MCF 10A (cell line): Measurements from ENCODE around the gene SLC6A18. TPM values are rescaled to one million over a fixed set of nuclear protein-coding genes. Genes with fewer than 3 reads are reported as not detected.

Experiments used
- BruUV-seq: library from RNA; stranded (reverse); fragments of 400-500 nt; replicated peaks from 2 replicates; lab custom pipeline; 2021; lab: Mats Ljungman, UMichigan
- CTCF ChIA-PET: fragments of 300-600 bp; sonication (Branson Sonifier 250); formaldehyde crosslinking; extraction: SDS; loops from one replicate; lab custom pipeline; 2021; ENCODE audit warnings: antibody characterized with exemption, inconsistent platforms; lab: Yijun Ruan, JAX
- POLR2A ChIA-PET: fragments of 300-600, 350-650 bp; sonication (Branson Sonifier 250); formaldehyde crosslinking; extraction: SDS; loops from one replicate; lab custom pipeline; 2020; ENCODE audit warnings: antibody characterized with exemption, inconsistent platforms; lab: Yijun Ruan, JAX
- DNase-seq: peaks from one replicate; pipeline ENCODE4 v3.0.0-alpha.2; 2018; ENCODE audit not compliant: unreplicated experiment
- H3K27ac Mint-ChIP-seq: one replicate; pipeline ENCODE4 v1.8.0; 2022; ENCODE audit warnings: mild to moderate bottlenecking, low read depth, mixed read lengths; ENCODE audit not compliant: unreplicated experiment
- H3K27me3 Mint-ChIP-seq: one replicate; pipeline ENCODE4 v1.8.0; 2022; ENCODE audit warnings: mixed read lengths; ENCODE audit not compliant: insufficient read depth, unreplicated experiment
- H3K36me3 Mint-ChIP-seq: one replicate; pipeline ENCODE4 v1.8.0; 2022; ENCODE audit warnings: mild to moderate bottlenecking, moderate library complexity, mixed read lengths; ENCODE audit not compliant: insufficient read depth, unreplicated experiment
- H3K4me1 Mint-ChIP-seq: one replicate; pipeline ENCODE4 v1.8.0; 2022; ENCODE audit warnings: mixed read lengths; ENCODE audit not compliant: insufficient read depth, unreplicated experiment
- H3K4me3 Mint-ChIP-seq: one replicate; pipeline ENCODE4 v1.8.0; 2022; ENCODE audit warnings: mild to moderate bottlenecking, moderate library complexity, mixed read lengths; ENCODE audit not compliant: unreplicated experiment
- H3K9me3 Mint-ChIP-seq: one replicate; pipeline ENCODE4 v1.8.0; 2022; ENCODE audit warnings: mixed read lengths; ENCODE audit not compliant: unreplicated experiment
- CTCF ChIP-seq: fragments of 200-600 bp; IDR thresholded peaks from one replicate; pipeline ENCODE4 v1.8.0; 2022; ENCODE audit warnings: antibody characterized with exemption, mild to moderate bottlenecking; ENCODE audit not compliant: unreplicated experiment
- intact Hi-C: fragments of 100-400 bp; cut with micrococcal nuclease; formaldehyde crosslinking; loops from 2 replicates; pipeline ENCODE4 v1.14.1; 2022
- total RNA-seq: library from RNA; stranded (reverse); gene quantifications from 2 replicates; pipeline ENCODE4 v1.2.3, GENCODE V29; 2022

Gene SLC6A18
- total RNA-seq, 1 experiment from 2014 or later = not detected

GRCh38 chr5:1195439-1195838, 29.7 kb upstream of the SLC6A18 start:
- Mint-ChIP-seq H3K27me3 (peaks cover 11% of the 10 kb centered on the region), H3K36me3 (no peaks in the 10 kb centered on the region), H3K9me3 (no peaks in the 10 kb centered on the region), H3K4me1 (no peaks in the 10 kb centered on the region), H3K27ac (no peak overlapping the region), H3K4me3 (no peak overlapping the region)
- CTCF ChIA-PET = no interaction called here
- POLR2A ChIA-PET = no interaction called here
- intact Hi-C loops = no loop called here
- no peak for DNase-seq
- BruUV-seq = no TSS peak
- no peak for TF ChIP-seq CTCF

- POLR2A ChIA-PET = no interaction called here
- Mint-ChIP-seq H3K9me3 (no peaks in the 10 kb centered on the region), H3K27ac (no peak overlapping the region), H3K27me3 (peaks cover 6% of the 10 kb centered on the region), H3K4me3 (no peak overlapping the region), H3K4me1 (no peaks in the 10 kb centered on the region), H3K36me3 (no peaks in the 10 kb centered on the region)
- BruUV-seq = no TSS peak
- CTCF ChIA-PET = no interaction called here
- DNase-seq = no peak
- intact Hi-C loops = no loop called here
- no peak for TF ChIP-seq CTCF
These were observed 29.3 kb upstream of the SLC6A18 start for GRCh38 chr5:1195916-1196315.

GRCh38 chr5:1196562-1196961, 28.6 kb upstream of the SLC6A18 start:
- Mint-ChIP-seq H3K36me3 (no peaks in the 10 kb centered on the region), H3K4me3 (no peak overlapping the region), H3K27ac (no peak overlapping the region), H3K27me3 (no peaks in the 10 kb centered on the region), H3K9me3 (no peaks in the 10 kb centered on the region), H3K4me1 (no peaks in the 10 kb centered on the region)
- intact Hi-C loops = no loop called here
- ChIA-PET CTCF (no interaction called here), POLR2A (no interaction called here)
- BruUV-seq = no TSS peak
- no peak for DNase-seq
- TF ChIP-seq CTCF = no peak

GRCh38 chr5:1197876-1198666, 27.1 kb upstream of the SLC6A18 start:
- no TSS peak for BruUV-seq
- Mint-ChIP-seq H3K27ac (no peak overlapping the region), H3K4me3 (no peak overlapping the region), H3K4me1 (no peaks in the 10 kb centered on the region), H3K36me3 (no peaks in the 10 kb centered on the region), H3K27me3 (no peaks in the 10 kb centered on the region), H3K9me3 (no peaks in the 10 kb centered on the region)
- POLR2A ChIA-PET = no interaction called here
- no peak for DNase-seq
- intact Hi-C loops = no loop called here
- CTCF ChIA-PET = no interaction called here
- TF ChIP-seq CTCF = no peak
